GM12892 (cell line): ENCODE data around the gene ALPK3.

Experiments used
- DNase-seq: peaks from one replicate; pipeline ENCODE4 v3.0.0; 2011; ENCODE audit not compliant: insufficient read length
- FAIRE-seq: peaks from 2 replicates; lab custom pipeline; 2011; peaks lifted over from hg19 to GRCh38; lab: Jason Lieb, UNC
- POLR2A ChIP-seq: IDR thresholded peaks from 2 replicates; pipeline ENCODE4 v1.6.1; 2011; ENCODE audit warnings: low read depth, low read length, control low read depth
- POLR2AphosphoS5 ChIP-seq: IDR thresholded peaks from 2 replicates; pipeline ENCODE4 v1.6.1; 2011; ENCODE audit warnings: low read depth, low read length, control low read depth
- TAF1 ChIP-seq: IDR thresholded peaks from 2 replicates; pipeline ENCODE4 v1.6.1; 2011; ENCODE audit warnings: low read depth, mild to moderate bottlenecking, control low read depth, low read length, borderline replicate concordance

The ALPK3 gene

DNA sequence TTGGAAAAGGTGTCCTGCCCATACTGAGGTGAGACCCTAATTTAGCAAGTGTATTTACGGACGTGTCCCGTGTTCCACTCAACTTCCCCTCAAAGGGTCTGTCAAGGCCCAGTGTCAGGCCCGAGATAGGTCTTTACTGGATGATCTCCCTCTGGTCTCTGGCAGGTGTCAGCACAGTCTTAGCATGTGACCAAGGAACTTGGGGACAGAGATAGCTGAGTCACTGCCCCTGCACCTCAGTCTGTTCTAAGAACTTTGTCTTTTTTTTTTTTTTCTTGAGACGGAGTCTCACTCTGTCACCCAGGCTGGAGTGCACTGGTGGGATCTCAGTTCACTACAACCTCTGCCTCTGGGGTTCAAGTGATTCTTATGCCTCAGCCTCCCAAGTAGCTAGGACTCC lies 32.1 kb upstream of the ALPK3 start:
- no peak for DNase-seq
- no peak for FAIRE-seq
- TF ChIP-seq POLR2A = no peak
- TF ChIP-seq POLR2AphosphoS5 = no peak
- TF ChIP-seq TAF1 = no peak

DNA sequence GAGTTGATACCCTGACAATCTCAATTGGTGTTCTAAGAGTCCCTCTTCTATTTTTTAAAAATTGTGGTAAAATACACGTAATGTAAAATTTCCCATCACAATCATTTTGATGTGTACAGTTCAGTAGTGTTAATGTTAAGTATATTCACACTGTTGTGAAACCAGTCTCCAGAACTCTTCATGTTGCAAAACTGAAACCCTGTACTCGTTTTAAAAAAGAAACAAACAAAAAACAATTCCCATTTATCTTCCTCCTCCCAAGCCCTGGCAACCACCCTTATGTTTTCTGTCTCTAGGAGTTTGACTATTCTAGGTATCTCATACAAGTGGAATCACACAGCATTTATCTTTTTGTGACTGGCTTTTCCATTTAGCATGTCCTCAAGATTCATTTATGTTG lies 28.7 kb upstream of the ALPK3 start:
- no peak for DNase-seq
- TF ChIP-seq TAF1 = no peak
- no peak for TF ChIP-seq POLR2A
- no peak for TF ChIP-seq POLR2AphosphoS5
- no peak for FAIRE-seq

DNA sequence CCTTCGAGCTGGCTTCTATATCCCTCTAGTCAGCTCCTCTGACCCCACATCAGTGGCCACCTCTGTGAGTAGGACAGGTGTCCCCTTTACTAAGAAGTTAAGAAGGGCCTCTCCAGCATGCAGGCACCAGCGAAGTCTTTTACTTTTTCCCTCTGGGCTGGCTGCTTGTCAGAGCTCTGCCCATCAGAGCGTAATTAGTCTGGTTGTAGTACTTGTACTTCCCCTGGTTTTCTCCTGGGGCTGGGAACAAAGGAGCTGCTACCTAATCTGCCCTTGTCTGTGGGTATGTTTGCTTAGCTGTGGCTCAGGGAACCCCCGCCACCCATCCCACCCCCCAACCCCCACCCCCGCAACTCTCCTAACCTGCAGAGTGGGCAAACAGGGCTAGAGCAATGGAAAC lies 27.4 kb upstream of the ALPK3 start:
- FAIRE-seq = peak; percentile 71
- DNase-seq = no peak
- TF ChIP-seq POLR2AphosphoS5 = no peak
- no peak for TF ChIP-seq TAF1
- TF ChIP-seq POLR2A = no peak

GRCh38 chr15:84790676-84791075 lies 26.5 kb upstream of the ALPK3 start:
- FAIRE-seq = no peak
- TF ChIP-seq POLR2A (no peak), POLR2AphosphoS5 (no peak), TAF1 (no peak)
- DNase-seq = no peak

DNA sequence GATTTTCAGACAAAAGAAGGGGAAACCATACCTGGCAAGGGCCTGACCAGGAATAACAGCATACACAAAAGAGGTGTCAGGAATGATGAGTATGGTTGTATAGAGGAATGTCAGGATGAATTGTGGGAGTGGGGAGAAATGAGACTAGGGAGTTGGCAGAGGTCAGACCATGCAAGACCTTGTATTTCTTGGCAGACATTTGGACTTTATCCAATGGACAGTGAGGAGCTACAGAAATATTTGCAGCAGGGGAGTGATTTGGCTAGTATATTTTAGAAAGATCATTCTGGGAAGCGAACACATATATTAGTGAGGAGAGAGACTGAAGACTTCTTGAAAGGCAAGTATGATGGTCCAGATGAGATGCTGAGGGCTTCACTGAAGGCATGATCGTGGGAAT lies 25.4 kb upstream of the ALPK3 start:
- TF ChIP-seq POLR2AphosphoS5 (no peak), POLR2A (no peak), TAF1 (no peak)
- DNase-seq (no peak), FAIRE-seq (no peak)

DNA sequence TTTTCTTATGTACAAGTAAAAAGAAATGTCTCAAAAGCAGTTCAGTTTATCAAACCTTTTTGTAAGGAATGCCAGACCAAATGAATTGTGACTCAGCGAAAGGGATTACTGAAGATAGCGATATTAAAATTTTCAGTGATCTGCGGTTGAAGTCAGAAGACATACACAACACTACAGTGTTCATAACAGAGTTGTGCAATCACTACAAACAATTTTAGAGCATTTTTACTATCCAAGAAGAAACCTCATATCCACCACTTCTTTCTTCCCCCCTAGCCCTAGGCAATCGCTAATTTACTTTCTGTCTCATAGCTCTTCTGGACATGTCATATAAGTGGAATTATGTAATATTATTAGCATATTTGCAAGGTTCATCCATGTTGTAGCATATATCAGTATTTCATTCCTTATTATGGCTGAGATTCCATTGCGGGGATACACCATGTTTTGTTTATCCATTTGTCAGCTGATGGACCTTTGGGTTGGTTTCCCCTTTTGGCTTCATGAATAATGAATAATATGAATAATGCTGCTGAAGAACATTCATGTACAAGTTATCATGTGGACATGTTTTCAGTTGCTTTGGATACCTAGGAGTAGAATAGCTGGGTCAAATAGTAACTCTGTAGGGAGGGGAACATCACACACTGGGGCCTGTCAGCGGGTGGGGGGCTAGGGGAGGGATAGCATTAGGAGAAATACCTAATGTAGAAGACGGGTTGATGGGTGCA lies 23.6 kb upstream of the ALPK3 start:
- FAIRE-seq = no peak
- TF ChIP-seq TAF1 = no peak
- no peak for TF ChIP-seq POLR2AphosphoS5
- TF ChIP-seq POLR2A = no peak
- no peak for DNase-seq

DNA sequence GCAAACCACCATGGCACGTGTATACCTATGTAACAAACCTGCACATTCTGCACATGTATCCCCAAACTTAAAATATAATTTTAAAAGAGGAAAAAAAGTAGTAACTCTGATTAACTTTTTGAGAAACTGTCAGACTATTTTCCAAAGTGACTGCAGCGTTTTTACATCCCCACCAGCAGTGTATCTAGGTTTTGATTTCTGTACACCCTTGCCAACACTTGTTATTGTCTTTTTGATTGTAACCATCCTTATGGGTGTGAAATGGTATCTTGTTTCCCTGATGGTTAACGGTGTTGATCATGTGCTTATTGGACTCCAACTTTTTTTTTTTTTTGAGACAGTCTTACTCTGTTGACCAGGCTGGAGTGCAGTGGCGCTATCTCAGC lies 23.0 kb upstream of the ALPK3 start:
- TF ChIP-seq POLR2AphosphoS5 (no peak), TAF1 (no peak), POLR2A (no peak)
- FAIRE-seq (no peak), DNase-seq (no peak)

GRCh38 chr15:84795186-84795585 lies 22.0 kb upstream of the ALPK3 start:
- no peak for FAIRE-seq
- TF ChIP-seq POLR2AphosphoS5 (no peak), POLR2A (no peak), TAF1 (no peak)
- DNase-seq = no peak

- no peak for FAIRE-seq
- DNase-seq = no peak
- TF ChIP-seq POLR2AphosphoS5 (no peak), TAF1 (no peak), POLR2A (no peak)
Measured at GRCh38 chr15:84797212-84797611, 19.9 kb upstream of the ALPK3 start.

DNA sequence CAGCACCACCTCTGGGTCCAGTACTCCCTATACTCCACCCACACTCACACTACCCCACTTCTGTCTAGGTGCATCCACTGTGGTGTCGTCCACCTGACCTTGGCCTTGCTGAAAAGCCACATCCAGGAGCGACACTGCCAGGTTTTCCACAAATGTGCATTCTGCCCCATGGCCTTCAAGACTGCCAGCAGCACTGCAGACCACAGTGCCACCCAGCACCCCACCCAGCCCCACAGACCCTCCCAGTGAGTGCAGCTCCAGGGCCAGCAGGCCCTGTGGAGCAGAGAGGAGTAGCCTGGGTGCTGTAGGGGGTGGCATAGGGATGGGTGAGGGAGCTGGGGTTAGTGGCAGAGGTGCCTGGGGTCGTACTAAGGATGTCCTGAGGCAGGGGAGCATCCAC lies 19.4 kb upstream of the ALPK3 start:
- no peak for TF ChIP-seq POLR2AphosphoS5
- no peak for TF ChIP-seq POLR2A
- TF ChIP-seq TAF1 = no peak
- no peak for DNase-seq
- FAIRE-seq = no peak

DNA sequence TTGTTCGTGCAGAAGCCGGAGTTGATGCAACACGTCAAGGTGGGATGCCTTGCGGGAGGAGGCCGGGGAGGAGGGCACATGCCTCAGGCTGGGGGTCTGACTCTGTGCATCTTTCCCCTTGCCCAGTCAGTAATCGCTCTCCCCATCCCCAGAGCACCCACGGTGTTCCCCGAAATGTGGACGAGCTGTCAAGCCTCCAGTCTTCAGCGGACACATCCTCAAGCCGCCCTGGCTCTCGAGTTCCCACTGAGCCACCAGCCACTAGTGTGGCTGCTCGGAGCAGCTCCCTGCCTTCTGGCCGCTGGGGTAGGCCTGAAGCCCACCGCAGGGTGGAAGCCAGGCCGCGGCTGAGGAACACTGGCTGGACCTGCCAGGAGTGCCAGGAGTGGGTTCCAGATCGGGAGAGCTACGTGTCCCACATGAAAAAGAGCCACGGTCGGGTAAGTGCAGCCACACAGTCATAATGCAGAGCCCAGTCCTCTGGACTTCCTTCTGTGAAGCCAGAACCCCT lies 18.7 kb upstream of the ALPK3 start:
- FAIRE-seq (no peak), DNase-seq (no peak)
- TF ChIP-seq POLR2AphosphoS5 (no peak), POLR2A (no peak), TAF1 (no peak)

GRCh38 chr15:84799511-84800187 lies 17.5 kb upstream of the ALPK3 start:
- FAIRE-seq = no peak
- no peak for DNase-seq
- TF ChIP-seq POLR2AphosphoS5 (no peak), TAF1 (no peak), POLR2A (no peak)

- TF ChIP-seq POLR2A (no peak), TAF1 (no peak), POLR2AphosphoS5 (no peak)
- no peak for FAIRE-seq
- DNase-seq = no peak
Measured at GRCh38 chr15:84800365-84800806, 16.8 kb upstream of the ALPK3 start.
